Embryonic facial prominence (tissue), 1 donor: ENCODE data around the gene DGCR6L.
"Not testable (repeated sequence)": the region's sequence is repeated elsewhere in the genome, so short reads cannot be mapped to it uniquely, and the experiment has no call there.

Source experiments
- DNase-seq: peaks from one replicate; pipeline ENCODE4 v3.0.0-alpha.2; 2016; ENCODE audit errors: extremely low spot score

DGCR6L gene

DNA sequence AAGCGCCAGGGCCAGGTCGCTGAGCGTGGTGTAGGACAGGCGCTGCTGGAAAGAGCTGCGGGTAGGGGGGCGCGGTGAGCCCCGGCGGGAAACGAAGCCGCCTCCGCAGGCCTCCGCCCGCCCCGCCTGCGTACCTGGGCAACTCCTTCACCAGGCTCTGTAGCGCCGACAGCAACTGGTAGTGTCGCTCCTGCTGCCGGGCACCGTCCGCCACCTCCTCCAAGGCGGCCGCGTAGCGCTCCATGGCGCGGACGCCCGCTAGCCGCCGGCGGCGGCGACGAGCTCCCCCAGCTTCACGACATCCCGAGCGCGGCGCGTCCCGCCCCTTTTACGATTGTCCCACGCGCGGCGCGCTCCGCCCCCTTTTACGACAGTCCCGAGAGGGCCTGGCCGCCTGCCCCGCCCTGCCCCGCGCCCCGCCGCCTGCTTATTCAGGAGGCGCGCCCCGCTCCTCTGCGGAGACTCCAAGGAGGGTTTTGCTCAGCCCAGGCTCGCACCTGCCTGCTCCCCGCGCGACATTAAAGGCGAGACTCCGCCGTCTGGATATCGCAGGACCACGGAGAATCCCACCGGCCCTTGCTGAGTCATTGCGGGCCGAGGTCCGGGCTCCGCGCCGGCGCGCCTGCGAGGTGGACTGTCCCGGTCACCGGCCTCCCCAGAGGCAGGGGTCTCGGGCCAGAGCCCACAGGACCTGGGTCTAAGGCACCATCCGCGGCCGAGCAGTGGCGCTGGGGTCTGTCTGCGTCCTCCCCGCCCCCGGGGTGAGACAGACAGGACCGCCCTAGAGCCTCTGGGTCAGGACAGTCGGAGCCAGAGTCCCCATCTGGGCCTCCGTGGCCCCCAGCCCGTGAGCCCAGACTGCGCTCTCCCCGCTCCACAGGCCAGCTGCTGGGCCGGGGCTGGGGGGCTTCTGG lies at the start of gene DGCR6L:
Gene DGCR6L (minus strand): TSS at position 316 of the 914 bp plus-strand sequence. CDS start 72 bp downstream, at position 244.
- DNase-seq: peak; percentile 76

- not testable (repeated sequence) for DNase-seq
Measured at GRCh38 chr22:20368875-20369274, 49.0 kb upstream of the DGCR6L start.

DNA sequence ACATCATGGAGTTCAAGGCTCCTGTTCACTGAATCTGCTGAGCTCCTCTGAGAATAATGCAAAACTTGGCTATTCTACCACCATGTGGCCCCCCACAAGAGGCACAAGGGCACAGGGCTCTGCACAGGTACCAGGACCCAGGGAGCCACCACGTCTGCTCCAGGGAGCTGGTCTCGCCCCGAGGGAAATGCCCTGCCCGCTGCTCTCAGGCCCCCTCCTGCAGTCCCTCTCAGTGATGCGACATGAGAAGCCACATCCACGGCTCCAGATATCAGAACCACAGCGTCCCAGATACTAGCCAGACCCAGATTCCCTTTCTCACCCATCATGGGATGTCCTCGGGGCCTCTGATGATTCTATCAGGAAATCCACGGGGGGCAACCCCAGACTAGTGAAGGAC lies 47.0 kb upstream of the DGCR6L start:
- not testable (repeated sequence) for DNase-seq

DNA sequence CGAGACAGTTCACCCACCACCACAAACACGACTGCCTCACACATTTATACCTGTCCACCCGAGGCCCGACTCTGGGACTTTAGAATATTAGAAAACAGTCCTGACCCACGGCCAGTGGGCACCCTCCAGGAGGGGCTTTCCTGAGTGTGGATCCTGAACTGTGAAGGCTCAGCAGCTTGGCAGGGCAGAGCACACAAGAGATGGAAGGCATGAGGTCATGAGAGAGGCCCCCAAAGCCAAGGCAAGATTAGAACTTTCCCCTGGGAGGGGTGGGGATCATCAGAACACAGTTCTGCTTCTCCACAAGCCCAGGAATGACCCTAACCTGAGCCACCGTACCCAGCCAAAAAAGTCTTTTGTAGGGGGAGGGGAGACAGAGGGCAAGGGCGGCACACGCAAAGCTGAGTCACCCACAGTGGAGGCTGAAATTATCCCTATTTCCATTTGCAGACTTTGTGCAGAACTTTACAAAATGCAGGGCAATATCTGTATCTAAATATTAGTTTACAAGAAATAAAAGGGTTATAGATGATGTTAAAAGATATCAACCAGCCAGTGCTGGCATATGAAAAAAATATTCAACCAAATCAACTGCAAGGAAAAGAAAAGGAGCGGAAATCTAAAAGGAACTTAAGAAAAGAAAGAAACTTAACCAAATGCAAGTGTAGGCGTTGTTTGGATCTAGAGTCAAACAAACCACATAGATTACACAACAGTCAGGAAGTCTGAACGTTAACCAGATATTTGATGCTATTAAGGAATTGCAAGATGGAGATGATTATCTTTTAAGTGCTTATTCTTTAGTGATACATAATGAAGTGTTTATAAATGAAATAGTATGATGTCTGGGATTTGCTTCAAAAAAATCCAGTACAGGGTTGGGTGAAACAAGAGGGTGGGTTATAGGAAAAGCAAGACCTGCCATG lies 44.7 kb upstream of the DGCR6L start:
- DNase-seq: not testable (repeated sequence)

GRCh38 chr22:20362403-20362802 lies 42.5 kb upstream of the DGCR6L start:
- DNase-seq: not testable (repeated sequence)

GRCh38 chr22:20361752-20362229 lies 41.9 kb upstream of the DGCR6L start:
- DNase-seq: not testable (repeated sequence)

DNA sequence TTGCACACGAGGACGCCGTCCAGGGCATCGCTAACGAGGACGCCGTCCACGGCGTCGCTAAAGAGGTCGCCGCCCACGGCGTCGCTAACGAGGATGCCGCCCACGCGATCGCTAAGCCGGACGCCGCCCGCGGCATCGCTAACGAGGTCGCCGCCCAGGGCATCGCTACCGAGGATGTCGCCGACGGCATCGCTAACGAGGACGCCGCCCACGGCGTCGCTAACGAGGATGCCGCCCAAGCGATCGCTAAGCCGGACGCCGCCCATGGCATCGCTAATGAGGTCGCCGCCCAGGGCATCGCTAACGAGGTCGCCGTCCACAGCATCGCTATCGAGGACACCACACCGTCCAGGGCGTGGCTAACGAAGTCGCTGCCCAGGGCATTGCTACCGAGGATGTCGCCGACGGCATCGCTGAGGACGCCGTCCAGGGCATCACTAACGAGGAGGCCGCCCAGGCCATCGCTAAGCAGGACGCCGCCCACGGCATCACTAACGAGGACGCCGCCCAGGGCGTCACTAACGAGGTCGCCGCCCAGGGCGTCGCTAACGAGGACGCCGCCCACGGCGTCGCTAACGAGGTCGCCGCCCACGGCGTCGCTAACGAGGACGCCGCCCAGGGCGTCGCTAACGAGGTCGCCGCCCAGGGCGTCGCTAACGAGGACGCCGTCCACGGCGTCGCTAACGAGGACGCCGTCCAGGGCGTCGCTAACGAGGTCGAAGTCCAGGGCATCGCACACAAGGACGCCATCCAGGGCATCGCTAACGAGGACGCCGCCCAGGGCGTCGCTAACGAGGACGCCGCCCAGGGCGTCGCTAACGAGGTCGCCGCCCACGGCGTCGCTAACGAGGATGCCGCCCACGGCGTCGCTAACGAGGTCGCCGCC lies 41.2 kb upstream of the DGCR6L start:
- DNase-seq: not testable (repeated sequence)

DNA sequence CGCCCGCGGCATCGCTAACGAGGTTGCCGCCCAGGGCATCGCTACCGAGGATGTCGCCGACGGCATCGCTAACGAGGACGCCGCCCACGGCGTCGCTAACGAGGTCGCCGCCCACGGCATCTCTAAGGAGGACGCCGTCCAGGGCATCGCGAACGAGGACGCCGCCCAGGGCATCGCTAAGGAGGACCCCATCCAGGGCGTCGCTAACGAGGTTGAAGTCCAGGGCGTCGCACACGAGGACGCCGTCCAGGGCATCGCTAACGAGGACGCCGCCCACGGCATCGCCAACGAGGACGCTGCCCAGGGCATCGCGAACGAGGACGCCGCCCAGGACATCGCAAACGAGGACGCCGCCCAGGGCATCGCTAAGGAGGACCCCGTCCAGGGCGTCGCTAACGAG lies 40.4 kb upstream of the DGCR6L start:
- DNase-seq: not testable (repeated sequence)

DNA sequence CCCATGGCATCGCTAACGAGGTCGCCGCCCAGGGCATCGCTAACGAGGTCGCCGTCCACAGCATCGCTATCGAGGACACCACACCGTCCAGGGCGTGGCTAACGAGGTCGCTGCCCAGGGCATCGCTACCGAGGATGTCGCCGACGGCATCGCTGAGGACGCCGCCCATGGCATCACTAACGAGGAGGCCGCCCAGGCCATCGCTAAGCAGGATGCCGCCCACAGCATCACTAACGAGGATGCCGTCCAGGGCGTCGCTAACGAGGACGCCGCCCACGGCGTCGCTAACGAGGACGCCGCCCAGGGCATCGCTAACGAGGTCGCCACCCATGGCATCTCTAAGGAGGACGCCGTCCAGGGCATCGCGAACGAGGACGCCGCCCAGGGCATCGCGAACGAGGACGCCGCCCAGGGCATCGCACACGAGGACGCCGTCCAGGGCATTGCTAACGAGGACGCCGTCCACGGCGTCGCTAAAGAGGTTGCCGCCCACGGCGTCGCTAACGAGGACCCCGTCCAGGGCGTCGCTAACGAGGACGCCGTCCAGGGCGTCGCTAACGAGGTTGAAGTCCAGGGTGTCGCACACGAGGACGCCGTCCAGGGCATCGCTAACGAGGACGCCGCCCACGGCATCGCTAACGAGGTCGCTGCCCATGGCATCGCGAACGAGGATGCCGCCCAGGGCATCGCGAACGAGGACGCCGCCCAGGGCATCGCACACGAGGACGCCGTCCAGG lies 38.8 kb upstream of the DGCR6L start:
- not testable (repeated sequence) for DNase-seq

GRCh38 chr22:20357967-20358366 lies 38.1 kb upstream of the DGCR6L start:
- DNase-seq: not testable (repeated sequence)

DNA sequence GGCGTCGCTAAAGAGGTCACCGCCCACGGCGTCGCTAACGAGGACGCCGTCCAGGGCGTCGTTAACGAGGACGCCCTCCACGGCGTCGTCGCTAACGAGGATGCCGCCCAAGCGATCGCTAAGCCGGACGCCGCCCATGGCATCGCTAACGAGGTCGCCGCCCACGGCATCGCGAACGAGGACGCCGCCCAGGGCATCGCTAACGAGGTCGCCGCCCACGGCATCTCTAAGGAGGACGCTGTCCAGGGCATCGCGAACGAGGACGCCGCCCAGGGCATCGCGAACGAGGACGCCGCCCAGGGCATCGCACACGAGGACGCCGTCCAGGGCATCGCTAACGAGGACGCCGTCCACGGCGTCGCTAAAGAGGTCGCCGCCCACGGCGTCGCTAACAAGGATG lies 37.0 kb upstream of the DGCR6L start:
- DNase-seq: not testable (repeated sequence)

- DNase-seq: not testable (repeated sequence)
Measured at GRCh38 chr22:20355939-20356636, 36.2 kb upstream of the DGCR6L start.

GRCh38 chr22:20354238-20354975 lies 34.5 kb upstream of the DGCR6L start:
- DNase-seq: no peak

DNA sequence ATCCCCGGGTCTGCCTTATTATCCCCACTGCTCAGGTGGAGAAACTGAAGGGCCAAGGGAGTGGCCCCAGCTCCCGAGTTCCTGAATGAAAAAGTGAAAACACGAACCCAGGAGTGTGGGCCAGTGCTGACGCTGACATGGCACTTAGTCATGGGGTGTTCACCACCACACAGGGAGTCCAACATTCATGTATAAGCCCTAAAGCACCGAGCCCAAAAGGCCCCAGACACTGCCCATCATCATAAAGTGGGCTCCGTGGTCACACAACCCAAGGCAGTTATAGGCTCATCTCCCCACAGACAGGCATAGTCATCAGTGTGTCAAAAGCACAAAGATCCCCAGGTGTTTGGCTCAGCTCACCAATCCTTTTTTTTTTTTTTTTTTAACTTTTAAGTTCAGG lies 32.7 kb upstream of the DGCR6L start:
- not testable (repeated sequence) for DNase-seq

DNA sequence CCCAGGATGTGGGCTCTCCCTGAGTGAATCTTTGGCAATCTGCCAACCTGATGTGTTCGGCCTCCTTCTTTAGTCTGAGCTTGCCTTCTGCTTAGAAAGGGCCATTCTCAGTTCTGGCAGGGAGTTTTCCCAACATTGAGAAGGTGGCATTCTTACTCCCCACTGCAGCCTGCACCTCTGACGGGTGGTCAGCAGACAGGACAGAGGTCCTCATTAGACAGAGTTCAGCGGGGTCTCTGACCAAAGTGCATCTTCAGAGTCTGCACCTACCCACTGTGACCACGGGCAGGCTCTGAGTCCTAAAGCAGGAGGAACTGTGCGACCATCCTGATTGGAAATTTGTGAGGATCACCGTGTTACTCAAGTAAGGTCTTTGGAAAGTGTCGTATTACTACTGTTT lies 26.7 kb upstream of the DGCR6L start:
- DNase-seq: not testable (repeated sequence)

DNA sequence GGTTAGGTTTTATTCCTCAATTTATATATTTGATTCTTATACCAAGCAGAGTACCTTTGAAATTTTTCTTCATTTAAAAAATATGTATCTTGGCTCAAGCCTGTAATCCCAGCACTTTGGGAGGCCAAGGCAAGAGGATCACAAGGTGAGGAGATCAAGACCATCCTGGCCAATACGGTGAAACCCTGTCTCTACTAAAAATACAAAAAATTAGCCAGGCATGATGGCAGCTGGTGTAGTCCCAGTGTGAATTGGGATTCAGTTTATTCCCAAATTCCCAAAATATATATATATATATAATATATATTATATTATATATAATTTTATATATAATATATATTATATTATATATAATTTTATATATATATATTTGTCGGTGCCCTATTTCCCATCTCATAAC lies 18.4 kb upstream of the DGCR6L start:
- not testable (repeated sequence) for DNase-seq

DNA sequence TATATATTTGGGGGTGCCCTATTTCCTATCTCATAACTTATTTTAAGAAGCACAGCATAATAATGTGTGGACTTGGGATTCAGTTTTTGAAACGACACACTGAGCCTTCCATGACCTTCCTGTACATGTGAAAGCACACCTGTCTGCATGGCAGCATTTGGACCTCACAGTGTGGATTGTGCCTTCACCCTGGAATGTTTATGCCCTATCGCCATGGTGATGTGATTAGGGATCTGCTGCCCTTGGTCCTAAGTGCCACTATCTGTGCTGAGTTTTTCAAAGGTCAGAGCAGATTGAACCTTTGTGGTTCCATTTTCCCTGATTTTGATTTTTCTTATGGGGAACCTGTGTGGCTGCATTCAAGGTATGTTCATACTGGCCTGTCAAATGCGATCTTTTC lies 17.9 kb upstream of the DGCR6L start:
- DNase-seq: not testable (repeated sequence)

DNA sequence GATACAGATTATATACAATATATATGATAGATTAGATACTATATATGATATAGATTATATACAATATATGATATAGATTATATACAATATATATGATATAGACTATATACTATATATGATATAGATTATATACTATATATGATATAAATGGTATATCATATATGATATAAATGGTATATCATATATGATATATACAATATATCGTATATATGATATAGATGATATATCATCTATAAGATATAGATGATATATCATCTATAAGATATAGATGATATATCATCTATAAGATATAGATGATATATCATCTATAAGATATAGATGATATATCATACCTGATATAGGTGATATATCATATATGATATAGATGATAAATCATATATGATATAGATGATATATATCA lies 16.7 kb upstream of the DGCR6L start:
- DNase-seq: not testable (repeated sequence)

DNA sequence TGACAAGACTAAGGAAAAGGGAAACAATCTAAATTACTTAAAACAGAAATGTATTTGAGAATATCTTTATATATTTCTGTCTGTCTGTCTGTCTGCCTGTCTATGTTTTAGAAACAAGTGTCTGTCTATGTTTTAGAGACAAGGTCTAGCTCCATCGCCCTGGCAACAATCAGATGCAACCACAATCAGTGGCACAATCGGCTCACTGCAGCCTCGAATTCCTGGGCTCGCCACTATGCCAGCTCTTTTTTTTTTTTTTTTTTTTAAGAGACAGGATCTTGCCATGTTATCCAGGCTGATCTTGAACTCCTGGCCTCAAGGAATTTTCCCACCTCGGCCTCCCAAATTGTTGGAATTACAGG lies 8.7 kb upstream of the DGCR6L start:
- DNase-seq: not testable (repeated sequence)
